ENCODE results near the gene NSUN7.

Gene NSUN7

DNA sequence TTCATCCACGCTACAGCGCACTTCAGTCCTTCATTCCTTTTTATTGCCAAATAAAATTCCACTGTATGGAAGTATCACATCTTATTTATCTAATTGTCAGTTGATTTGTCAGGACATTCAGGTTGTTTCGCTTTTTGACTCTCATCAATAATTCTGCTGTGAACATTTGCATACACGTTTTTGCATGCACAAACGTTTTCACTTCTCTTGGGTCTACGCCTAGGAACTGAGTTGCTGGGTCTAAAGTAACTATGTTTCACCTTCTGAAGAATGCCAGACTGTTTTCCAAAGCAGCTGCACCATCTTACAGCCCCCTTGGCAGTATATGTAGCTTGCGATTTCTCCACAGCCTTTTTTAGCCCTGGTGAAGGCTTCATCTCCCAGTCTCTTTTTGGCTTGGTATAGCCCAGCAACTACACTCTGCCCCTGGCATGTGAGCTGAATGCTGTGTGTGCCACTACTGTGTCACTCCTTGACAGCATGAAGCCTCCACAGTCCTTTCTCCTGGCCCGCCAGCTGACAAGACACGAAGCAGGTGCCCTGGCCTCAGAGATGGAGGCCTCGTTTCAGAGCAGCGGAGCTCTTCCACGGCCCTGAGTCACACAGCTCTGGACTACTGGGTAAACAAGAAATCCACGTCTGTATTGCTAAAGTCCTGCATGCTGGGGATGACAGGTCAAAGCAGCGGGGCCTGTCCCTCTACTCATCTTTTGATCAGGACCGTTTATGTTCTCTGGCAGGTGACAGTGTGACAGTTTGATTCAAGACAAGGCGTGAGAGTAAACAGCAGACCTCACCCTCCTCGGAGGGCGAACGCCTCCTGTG, 75.5 kb downstream of the NSUN7 start:
- TF ChIP-seq, protein P1, sequence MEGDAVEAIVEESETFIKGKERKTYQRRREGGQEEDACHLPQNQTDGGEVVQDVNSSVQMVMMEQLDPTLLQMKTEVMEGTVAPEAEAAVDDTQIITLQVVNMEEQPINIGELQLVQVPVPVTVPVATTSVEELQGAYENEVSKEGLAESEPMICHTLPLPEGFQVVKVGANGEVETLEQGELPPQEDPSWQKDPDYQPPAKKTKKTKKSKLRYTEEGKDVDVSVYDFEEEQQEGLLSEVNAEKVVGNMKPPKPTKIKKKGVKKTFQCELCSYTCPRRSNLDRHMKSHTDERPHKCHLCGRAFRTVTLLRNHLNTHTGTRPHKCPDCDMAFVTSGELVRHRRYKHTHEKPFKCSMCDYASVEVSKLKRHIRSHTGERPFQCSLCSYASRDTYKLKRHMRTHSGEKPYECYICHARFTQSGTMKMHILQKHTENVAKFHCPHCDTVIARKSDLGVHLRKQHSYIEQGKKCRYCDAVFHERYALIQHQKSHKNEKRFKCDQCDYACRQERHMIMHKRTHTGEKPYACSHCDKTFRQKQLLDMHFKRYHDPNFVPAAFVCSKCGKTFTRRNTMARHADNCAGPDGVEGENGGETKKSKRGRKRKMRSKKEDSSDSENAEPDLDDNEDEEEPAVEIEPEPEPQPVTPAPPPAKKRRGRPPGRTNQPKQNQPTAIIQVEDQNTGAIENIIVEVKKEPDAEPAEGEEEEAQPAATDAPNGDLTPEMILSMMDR (IDR thresholded peaks at IDR 0.05), result no peak

DNA sequence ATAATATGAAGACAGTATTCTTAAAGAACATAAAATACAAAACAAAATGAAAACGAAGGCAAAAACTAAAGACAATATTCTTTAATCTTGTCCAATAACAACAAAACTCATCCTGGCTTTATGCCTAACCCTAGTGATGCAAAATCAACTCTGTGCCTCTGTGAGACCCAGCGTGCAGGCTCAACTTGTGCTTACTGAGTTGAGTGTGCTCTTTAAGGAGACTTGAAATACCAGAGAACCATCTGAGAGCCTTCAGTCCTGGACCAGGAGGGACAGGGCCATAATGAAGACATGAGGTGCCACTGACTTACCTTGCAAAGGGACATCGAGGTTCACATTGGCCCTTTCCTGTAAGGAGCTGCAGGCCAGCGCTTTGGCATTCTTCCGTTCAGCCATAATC, 77.1 kb downstream of the NSUN7 start:
- TF ChIP-seq, protein P1 (IDR thresholded peaks at IDR 0.05), result no peak

DNA sequence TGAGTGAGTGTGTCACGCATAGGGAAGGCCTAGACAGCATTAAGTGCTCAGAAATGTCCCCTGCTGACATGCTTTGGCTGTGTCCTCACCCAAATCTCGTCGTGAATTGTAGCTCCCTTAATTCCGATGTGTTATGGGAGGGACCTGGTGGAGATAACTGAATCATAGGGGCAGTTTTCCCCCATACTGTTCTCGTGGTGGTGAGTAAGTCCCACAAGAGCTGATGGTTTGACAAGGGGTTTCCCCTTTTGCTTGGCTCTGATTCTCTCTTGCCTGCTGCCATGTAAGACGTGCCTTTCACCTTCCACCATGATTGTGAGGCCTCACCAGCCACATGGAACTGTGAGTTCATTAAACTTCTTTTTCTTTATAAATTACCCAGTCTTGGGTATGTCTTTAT, 78.0 kb downstream of the NSUN7 start:
- TF ChIP-seq, protein P1 (IDR thresholded peaks at IDR 0.05), result no peak

DNA sequence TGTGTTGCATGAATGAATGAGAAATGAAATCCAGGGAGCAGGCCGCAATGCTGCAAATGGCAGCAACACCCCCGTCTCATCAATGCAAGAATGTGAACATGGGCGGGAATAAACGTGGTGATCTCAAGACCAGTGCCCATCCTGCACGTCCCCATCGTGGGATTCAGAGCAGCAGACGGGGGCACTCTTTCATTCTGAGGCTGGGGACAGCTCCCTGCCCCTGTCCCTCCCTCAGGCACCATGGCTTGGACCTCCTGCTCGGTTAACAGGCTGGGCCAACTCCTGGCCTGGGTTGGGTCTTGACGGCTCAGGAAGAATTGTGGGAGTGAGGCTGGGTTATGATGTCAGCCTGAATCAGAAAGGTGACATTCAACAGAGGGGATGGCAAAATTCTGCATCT, 78.9 kb downstream of the NSUN7 start:
- TF ChIP-seq, protein P1 (IDR thresholded peaks at IDR 0.05), result no peak

DNA sequence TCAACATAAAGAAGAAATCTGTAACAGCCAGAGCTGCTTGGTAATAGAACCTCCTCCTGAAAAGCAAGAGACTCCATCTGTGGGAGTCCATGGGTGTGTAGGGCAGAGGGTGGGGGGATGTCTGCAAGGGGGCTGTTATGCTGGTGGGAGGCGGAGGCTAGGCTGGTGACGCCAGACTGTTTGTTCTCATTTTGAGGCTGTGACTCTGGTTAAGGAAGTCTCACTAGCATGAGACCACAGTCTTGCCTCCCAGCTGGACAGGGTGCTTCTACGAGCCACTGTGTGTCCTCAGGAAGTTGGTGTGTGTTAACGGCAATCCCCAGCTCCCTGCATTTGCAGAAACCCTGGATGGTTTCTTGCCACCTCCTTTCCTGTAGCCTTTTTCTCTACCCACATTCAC, 79.8 kb downstream of the NSUN7 start:
- TF ChIP-seq, protein P1 (IDR thresholded peaks at IDR 0.05), result no peak

DNA sequence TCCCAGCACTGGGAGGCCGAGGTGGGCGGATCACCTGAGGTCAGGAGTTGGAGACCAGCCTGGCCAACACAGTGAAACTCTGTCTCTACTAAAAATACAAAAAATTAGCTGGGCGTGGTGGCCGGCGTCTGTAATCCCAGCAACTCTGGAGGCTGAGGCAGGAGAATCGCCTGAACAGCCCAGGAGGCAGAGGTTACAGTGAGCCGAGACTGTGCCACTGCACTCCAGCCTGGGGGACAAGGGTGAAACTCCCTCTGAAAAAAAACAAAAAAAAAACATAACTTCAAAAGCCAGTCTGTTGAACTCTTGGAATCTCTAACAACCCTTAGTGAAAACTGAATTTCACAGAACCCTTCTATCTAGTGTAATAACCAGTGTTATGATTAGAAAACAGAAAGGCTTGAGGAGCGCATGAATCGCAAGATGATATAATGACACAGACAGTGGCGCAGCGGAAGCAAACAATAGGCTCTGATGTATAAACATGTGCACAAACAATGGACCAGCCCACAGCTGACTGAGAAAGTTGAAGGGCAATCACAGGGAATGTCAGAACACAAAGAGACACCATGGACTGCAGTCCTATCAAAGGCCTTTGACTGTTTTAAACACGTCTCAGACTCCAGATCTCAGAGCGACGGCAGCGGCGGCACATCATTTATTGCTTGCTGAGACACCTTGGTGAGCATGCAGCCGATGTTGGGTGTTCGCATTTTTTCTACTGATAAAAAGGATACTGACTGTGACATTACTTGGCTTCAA, 81.6 kb downstream of the NSUN7 start:
- TF ChIP-seq, protein P1 (IDR thresholded peaks at IDR 0.05), result no peak

DNA sequence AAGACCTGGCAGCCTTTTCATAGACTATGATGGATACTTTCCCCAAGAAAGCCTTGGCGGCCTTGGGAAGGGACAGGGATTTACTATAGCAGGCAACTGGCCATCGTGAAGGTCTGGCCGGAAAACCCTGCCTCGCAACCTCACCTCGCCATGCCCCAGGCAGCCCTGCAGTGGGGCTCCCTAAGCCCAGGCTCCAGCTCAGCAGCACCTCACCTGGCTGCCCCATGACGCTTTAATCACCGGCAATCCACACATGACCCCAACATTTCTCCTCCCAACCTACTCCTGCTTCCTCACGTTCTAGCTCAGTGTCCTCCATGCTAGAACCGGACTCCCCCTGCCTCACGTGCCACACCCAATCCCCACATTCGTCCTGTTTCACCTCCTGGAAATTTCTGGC, 82.4 kb downstream of the NSUN7 start:
- TF ChIP-seq, protein P1 (IDR thresholded peaks at IDR 0.05), result no peak
